SH-SY5Y (cell line): ENCODE measurements around the gene SSTR5.

Experiments
- GATA2 ChIP-seq: IDR thresholded peaks from 2 replicates; pipeline ENCODE4 v1.6.1; 2011; ENCODE audit warnings: mild to moderate bottlenecking, low read depth, low read length
- GATA3 ChIP-seq: IDR thresholded peaks from 2 replicates; pipeline ENCODE4 v1.6.1; 2011; ENCODE audit warnings: low read depth, mild to moderate bottlenecking, low read length, moderate library complexity

Gene SSTR5

GRCh38 chr16:1082266-1082951 lies 9.9 kb downstream of the SSTR5 start:
- TF ChIP-seq GATA3 = no peak
- TF ChIP-seq GATA2 = no peak

- TF ChIP-seq GATA2 = no peak
- TF ChIP-seq GATA3 = no peak
Observed at GRCh38 chr16:1082952-1083675, 10.6 kb downstream of the SSTR5 start.

GRCh38 chr16:1084971-1085370 lies 12.4 kb downstream of the SSTR5 start:
- TF ChIP-seq GATA3 (no peak), GATA2 (no peak)

GRCh38 chr16:1088295-1089170 lies 16.0 kb downstream of the SSTR5 start:
- TF ChIP-seq GATA2 = no peak
- no peak for TF ChIP-seq GATA3

- TF ChIP-seq GATA3 = no peak
- TF ChIP-seq GATA2 = no peak
Observed at GRCh38 chr16:1089439-1089821, 16.9 kb downstream of the SSTR5 start.

- TF ChIP-seq GATA2 (no peak), GATA3 (no peak)
Observed at GRCh38 chr16:1089822-1090619, 17.5 kb downstream of the SSTR5 start.

- no peak for TF ChIP-seq GATA2
- TF ChIP-seq GATA3 = no peak
Observed at GRCh38 chr16:1090620-1091587, 18.4 kb downstream of the SSTR5 start.

- TF ChIP-seq GATA3 (no peak), GATA2 (no peak)
Observed at GRCh38 chr16:1091992-1092552, 19.5 kb downstream of the SSTR5 start.

- TF ChIP-seq GATA2 (no peak), GATA3 (no peak)
Observed at GRCh38 chr16:1093284-1094123, 21.0 kb downstream of the SSTR5 start.

- TF ChIP-seq GATA2 (no peak), GATA3 (no peak)
Observed at GRCh38 chr16:1094124-1094479, 21.6 kb downstream of the SSTR5 start.

- TF ChIP-seq GATA2 = no peak
- no peak for TF ChIP-seq GATA3
Observed at GRCh38 chr16:1094601-1095449, 22.3 kb downstream of the SSTR5 start.
